Measurements from ENCODE around the gene HSPBP1. TPM values are rescaled to one million over a fixed set of nuclear protein-coding genes. Genes with fewer than 3 reads are reported as not detected.
A peak's percentile ranks its signal among the peaks of the same experiment; 100 is the strongest.
"Not testable (repeated sequence)": the region's sequence is repeated elsewhere in the genome, so short reads cannot be mapped to it uniquely, and the experiment has no call there.

HSPBP1 gene
- total and polyA plus RNA-seq, 2 of the 4 experiments (the other 2 are of a cell fraction): 21.0 to 43.2 TPM

- H3K4me1 ChIP-seq (ENCODE audit: control insufficient read depth, insufficient read depth, low read length); H2BK15ac ChIP-seq (ENCODE audit: low read depth, low read length); intact Hi-C loops (cut with micrococcal nuclease); H3K23ac ChIP-seq (ENCODE audit: low read depth, low read length); H3K4ac ChIP-seq (ENCODE audit: low read depth, low read length); H4K91ac ChIP-seq (ENCODE audit: insufficient read depth, low read depth, low read length); H3K4me2 ChIP-seq (ENCODE audit: low read depth, low read length); H3K9me3 ChIP-seq (ENCODE audit: control insufficient read depth, insufficient read depth, low read length); BruUV-seq (replicated peaks); dilution Hi-C loops (cut with HindIII; ENCODE audit: low sequenced_read_pairs, unreplicated experiment); DNase-seq; H3K27me3 ChIP-seq (ENCODE audit: control insufficient read depth, insufficient read depth, low read length); H2BK120ac ChIP-seq (ENCODE audit: low read depth, low read length); H2BK5ac ChIP-seq (ENCODE audit: low read depth, low read length, poor library complexity, severe bottlenecking); ATAC-seq (ENCODE audit: low read depth); H2AK5ac ChIP-seq (ENCODE audit: low read depth, low read length); H3K4me3 ChIP-seq (ENCODE audit: insufficient read depth, low read depth, low read length); H3K27ac ChIP-seq (ENCODE audit: insufficient read depth, low read length); H2AK9ac ChIP-seq (replicated peaks; ENCODE audit: low read depth, low read length, poor library complexity); H3K14ac ChIP-seq (replicated peaks; ENCODE audit: low read depth, low read length); H3K36me3 ChIP-seq (ENCODE audit: control insufficient read depth, insufficient read depth, low read length); H3K9ac ChIP-seq (ENCODE audit: low read depth, low read length); H3K9me1 ChIP-seq (ENCODE audit: insufficient read depth, low read length); H3K56ac ChIP-seq (ENCODE audit: extremely low read depth, insufficient read depth, low read length); POLR2A ChIA-PET (ENCODE audit: unreplicated experiment); H2BK20ac ChIP-seq (ENCODE audit: low read depth, low read length); H4K5ac ChIP-seq (ENCODE audit: low read depth, low read length); H3K79me1 ChIP-seq (ENCODE audit: low read depth in 1 of 2, low read length in 2 of 2); in situ Hi-C loops (cut with MboI; ENCODE audit: low sequenced_read_pairs); H4K8ac ChIP-seq (ENCODE audit: low read depth in 2 of 2, low read length in 2 of 2); H2AFZ ChIP-seq (replicated peaks; ENCODE audit: low read length, poor library complexity); H4K20me1 ChIP-seq (ENCODE audit: insufficient read depth, low read length); H3K18ac ChIP-seq (ENCODE audit: low read depth, low read length): not testable (repeated sequence)
- TF ChIP-seq RFX5 (IDR thresholded peaks at IDR 0.05; ENCODE audit: low read depth, low read length): peak; percentile 91
- CTCF ChIA-PET: interaction anchor here (0.7 kb wide), 1 partner anchor 779 kb away, joined by 4 read pairs; no protein-coding TSS in a partner anchor
- WGBS, 2 experiments (ENCODE audit: extremely low coverage in 2 of 2, insufficient read length in 1 of 2): 83% methylated on average over 1 of the region's 4 CpGs; no CpG with 5 or more reads in 1 of the 2 experiments
These were observed 48.9 kb upstream of the HSPBP1 start for GRCh38 chr19:55328774-55329318.
